Nephron progenitor cell (in vitro differentiated cells): Measurements from ENCODE around the gene CCDC60.
A peak's percentile ranks its signal among the peaks of the same experiment; 100 is the strongest.
"Not testable (repeated sequence)": the region's sequence is repeated elsewhere in the genome, so short reads cannot be mapped to it uniquely, and the experiment has no call there.

Experiments used
- DNase-seq: peaks from one replicate; pipeline ENCODE4 v3.0.0; 2021
- H3K27ac Mint-ChIP-seq: 2 replicates; pipeline ENCODE4 v1.8.0; 2021; ENCODE audit warnings: mild to moderate bottlenecking, moderate library complexity, mixed read lengths
- H3K27me3 Mint-ChIP-seq: 2 replicates; pipeline ENCODE4 v1.8.0; 2021; ENCODE audit warnings: mild to moderate bottlenecking, low read depth, mixed read lengths; ENCODE audit not compliant: poor library complexity
- H3K36me3 Mint-ChIP-seq: 2 replicates; pipeline ENCODE4 v1.8.0; 2021; ENCODE audit warnings: low read depth, mixed read lengths
- H3K4me1 Mint-ChIP-seq: 2 replicates; pipeline ENCODE4 v1.8.0; 2021; ENCODE audit warnings: mixed read lengths
- H3K4me3 Mint-ChIP-seq: 2 replicates; pipeline ENCODE4 v1.8.0; 2021; ENCODE audit warnings: mild to moderate bottlenecking, moderate library complexity, mixed read lengths
- H3K9me3 Mint-ChIP-seq: 2 replicates; pipeline ENCODE4 v1.8.0; 2021; ENCODE audit warnings: mild to moderate bottlenecking, moderate library complexity, mixed read lengths
- CTCF ChIP-seq: fragments of 200-600 bp; sonication (generic); IDR thresholded peaks from 2 replicates; pipeline ENCODE4 v1.5.0; 2021; ENCODE audit warnings: antibody characterized with exemption

Gene CCDC60

DNA sequence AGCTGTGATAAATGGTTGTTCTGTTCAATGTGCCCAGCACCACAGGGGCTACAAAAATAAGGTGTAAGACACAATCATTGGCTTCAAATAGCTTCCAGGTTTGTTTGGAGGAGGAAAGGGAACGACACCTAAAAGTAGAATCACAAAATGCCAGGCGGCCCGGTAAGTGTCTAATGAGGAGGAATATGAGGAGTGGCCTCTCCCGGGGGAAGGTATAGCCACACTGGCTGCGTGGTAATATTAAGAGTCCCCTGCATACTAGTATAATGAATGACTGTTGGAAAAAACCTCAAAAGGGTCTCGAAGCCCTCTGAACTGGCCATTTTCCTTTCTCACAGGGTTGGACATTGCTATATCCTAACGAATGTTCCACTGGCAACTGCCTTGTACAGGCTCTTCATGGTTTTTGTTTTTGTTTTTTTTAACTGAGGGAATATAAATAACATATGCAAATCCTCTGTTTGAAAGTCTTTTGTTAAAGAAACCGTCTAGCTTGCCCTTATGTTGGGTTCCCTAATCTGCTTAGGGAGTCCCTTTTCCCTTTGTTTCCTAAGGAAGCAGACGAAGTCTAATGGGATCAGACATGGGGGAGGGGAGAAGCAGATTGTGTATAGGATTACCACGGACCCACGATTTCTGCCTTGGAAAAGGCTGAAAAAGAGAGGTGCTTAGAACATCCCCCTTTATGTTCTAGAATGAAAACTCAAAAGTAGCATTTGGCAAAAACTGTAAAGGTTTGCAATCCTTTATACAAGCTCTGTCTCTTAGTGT, 4.2 kb downstream of the CCDC60 start:
- no peaks in the 10 kb centered on the region for H3K36me3 Mint-ChIP-seq

GRCh38 chr12:119340578-119340977, 6.0 kb downstream of the CCDC60 start:
- peaks cover 5% of the 10 kb centered on the region for H3K9me3 Mint-ChIP-seq
- H3K27ac Mint-ChIP-seq, result no peak overlapping the region
- no peak overlapping the region for H3K4me3 Mint-ChIP-seq
- no peaks in the 10 kb centered on the region for H3K27me3 Mint-ChIP-seq
- no peaks in the 10 kb centered on the region for H3K36me3 Mint-ChIP-seq
- no peak for DNase-seq
- H3K4me1 Mint-ChIP-seq, result peaks cover 51% of the 10 kb centered on the region
- no peak for TF ChIP-seq CTCF

More for the DNA sequence above, 4.2 kb downstream of the CCDC60 start:
- H3K4me3 Mint-ChIP-seq, result peak overlapping the region; percentile 28
- peaks cover 5% of the 10 kb centered on the region for H3K9me3 Mint-ChIP-seq
- peaks cover 51% of the 10 kb centered on the region for H3K4me1 Mint-ChIP-seq
- no peaks in the 10 kb centered on the region for H3K27me3 Mint-ChIP-seq
- no peak for TF ChIP-seq CTCF
- no peak for DNase-seq
- H3K27ac Mint-ChIP-seq, result peak overlapping the region; percentile 53

- H3K4me3 Mint-ChIP-seq, result no peak overlapping the region
- H3K9me3 Mint-ChIP-seq, result peaks cover 5% of the 10 kb centered on the region
- no peak for DNase-seq
- H3K27me3 Mint-ChIP-seq, result no peaks in the 10 kb centered on the region
- no peak for TF ChIP-seq CTCF
- no peak overlapping the region for H3K27ac Mint-ChIP-seq
- no peaks in the 10 kb centered on the region for H3K36me3 Mint-ChIP-seq
- peaks cover 51% of the 10 kb centered on the region for H3K4me1 Mint-ChIP-seq
These were observed 6.5 kb downstream of the CCDC60 start for GRCh38 chr12:119341020-119341419.

DNA sequence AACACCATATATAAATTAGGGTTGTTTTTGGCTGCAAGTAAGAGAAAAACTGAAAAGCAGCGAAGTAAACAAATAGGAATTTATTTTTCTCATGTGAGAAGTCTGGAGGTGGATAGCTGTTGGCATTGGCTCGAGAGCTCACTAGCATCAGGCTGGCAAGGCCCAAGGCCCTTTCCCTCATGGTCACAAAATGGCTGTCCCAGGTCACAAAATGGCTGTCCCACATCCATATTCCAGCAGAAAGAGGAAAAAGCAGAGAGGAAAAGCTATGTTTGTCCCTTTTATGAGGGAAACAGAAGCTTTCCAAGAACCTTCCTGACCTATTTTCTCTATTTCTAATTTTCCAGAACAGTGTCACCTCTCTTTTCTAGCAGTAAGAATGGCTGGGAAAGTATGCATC, 7.5 kb downstream of the CCDC60 start:
- Mint-ChIP-seq H3K4me1 (peaks cover 49% of the 10 kb centered on the region), H3K9me3 (peaks cover 5% of the 10 kb centered on the region), H3K27ac (no peak overlapping the region), H3K27me3 (no peaks in the 10 kb centered on the region), H3K4me3 (no peak overlapping the region), H3K36me3 (no peaks in the 10 kb centered on the region)
- no peak for DNase-seq
- TF ChIP-seq CTCF, result no peak

DNA sequence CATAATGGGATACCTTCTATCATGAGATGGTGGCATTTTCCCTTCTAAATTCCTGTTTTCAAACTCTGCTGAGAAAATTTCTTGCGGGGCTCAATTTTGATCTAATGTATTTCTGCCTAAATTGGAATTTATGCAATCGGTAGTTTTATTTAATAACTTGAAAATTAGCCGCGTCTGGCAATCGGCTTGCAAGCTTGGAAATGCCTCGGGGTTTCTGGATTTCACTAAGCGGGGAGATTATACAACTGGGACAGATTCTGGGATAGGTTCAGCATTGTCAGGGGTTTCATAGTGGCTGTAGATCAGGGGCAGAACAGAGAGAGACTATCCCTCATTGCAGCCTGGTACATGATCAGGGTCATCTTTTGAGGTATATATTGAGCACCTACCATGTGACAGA, 8.6 kb downstream of the CCDC60 start:
- Mint-ChIP-seq H3K9me3 (peaks cover 5% of the 10 kb centered on the region), H3K36me3 (no peaks in the 10 kb centered on the region), H3K27me3 (no peaks in the 10 kb centered on the region), H3K27ac (no peak overlapping the region), H3K4me1 (peaks cover 38% of the 10 kb centered on the region), H3K4me3 (no peak overlapping the region)
- no peak for TF ChIP-seq CTCF
- no peak for DNase-seq

DNA sequence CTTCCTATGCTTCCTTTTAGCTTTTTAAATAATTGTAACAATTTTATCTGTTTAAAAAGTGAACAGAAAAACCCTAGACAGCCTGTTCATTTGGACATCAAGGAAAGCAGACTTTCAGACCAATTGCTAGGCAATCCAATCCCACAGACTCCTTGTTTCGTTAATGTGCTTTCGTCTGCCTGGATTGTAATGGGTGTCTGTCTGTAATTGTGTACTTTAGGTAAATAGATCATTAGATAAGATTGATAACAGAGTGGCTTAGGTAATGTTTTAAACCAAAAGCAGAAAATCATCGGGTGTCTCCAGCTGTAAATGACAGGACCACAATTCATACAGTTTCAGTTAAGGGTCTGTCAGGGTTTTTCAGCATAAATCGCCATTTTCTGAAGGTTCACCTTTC, 19.6 kb downstream of the CCDC60 start:
- Mint-ChIP-seq H3K9me3 (peaks cover 63% of the 10 kb centered on the region), H3K27me3 (peaks cover 4% of the 10 kb centered on the region), H3K4me1 (peaks cover 8% of the 10 kb centered on the region), H3K27ac (peak overlapping the region; percentile 0), H3K4me3 (no peak overlapping the region), H3K36me3 (peaks cover 24% of the 10 kb centered on the region)
- DNase-seq, result no peak
- no peak for TF ChIP-seq CTCF

- Mint-ChIP-seq H3K9me3 (peaks cover 55% of the 10 kb centered on the region), H3K36me3 (peaks cover 16% of the 10 kb centered on the region), H3K4me1 (peaks cover 18% of the 10 kb centered on the region)
- not testable (repeated sequence) for H3K27ac Mint-ChIP-seq, H3K27me3 Mint-ChIP-seq, H3K4me3 Mint-ChIP-seq, DNase-seq
These were observed 25.8 kb downstream of the CCDC60 start for GRCh38 chr12:119360366-119360765.
